Pulmonary artery endothelial cell (primary cell): ENCODE data around the gene DEPDC7. TPM values are rescaled to one million over a fixed set of nuclear protein-coding genes. Genes with fewer than 3 reads are reported as not detected.

ENCODE experiments used
- DNase-seq: peaks from one replicate; pipeline ENCODE4 v3.0.0-alpha.2; 2011; ENCODE audit warnings: low read depth, low spot score
- total RNA-seq: library from RNA; depleted of rRNA; stranded (reverse); fragments of >200 nt; gene quantifications from 2 replicates; pipeline ENCODE4 v1.2.3, GENCODE V29; 2014

The DEPDC7 gene
- total RNA-seq, 1 donor from 2014 or later, result 0.13 TPM

DNA sequence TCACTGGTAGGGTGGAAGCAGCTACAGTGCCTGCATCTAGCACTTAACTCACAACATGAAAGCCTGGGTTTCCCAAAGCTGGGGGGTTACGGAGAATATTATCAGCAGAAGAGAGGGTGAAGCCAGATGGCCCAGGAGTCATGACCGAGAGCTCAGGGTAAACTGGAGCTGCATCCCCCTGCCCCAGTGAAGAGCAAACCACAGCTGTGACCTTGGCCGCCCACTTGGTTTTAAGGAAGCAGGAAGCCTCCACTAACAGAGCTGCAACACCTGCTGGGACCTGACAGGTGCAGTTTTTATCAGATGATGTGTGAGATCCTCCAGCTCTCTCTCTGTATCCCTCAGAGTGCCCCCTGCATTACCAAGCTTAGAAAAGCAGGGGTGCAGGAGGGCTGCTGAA lies 44.6 kb downstream of the DEPDC7 start:
- DNase-seq, result no peak

DNA sequence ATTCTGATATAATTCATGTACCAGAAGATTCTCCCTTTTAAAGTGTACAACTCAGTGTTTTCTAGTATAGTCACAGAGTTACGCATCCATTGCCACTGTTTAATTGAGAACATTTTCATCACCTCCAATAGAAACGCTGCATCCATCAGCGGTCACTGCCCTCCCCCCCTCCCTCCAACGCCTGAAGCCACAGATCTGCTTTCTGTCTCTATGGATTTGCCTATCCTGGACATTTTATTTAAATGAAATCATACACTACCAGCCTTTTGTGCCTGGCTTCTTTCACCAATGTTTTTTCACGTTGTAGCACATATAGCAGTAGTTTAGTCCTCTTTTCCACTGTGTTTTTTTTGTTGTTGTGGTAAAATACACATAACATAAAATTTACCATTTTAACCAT lies 46.5 kb downstream of the DEPDC7 start:
- no peak for DNase-seq

DNA sequence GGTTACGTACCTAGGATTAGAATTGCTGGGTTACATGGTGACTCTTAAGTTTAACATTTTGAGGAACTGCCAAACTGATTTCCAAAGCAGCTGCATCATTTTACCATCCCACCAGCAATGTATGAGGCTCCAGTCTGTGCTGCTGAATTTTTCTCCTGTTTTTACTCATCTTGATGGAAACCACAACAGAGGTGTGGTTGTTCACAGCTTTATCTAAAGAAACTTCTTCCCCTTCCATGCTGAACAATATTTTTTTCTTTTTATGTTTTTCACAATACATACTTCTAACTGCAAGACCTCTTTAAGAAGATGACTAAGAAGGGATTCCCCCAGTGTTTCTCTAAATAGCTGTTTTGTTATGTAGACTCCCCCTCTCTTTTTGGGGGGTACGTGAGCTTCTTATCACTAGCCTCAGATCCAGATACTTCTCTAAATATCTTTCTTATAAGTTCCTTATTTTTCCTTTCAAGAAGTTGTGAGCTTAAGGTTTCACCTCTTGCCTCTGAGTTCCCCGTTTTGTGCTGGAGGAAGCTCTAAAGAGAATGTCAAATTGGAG lies 47.7 kb downstream of the DEPDC7 start:
- no peak for DNase-seq

DNA sequence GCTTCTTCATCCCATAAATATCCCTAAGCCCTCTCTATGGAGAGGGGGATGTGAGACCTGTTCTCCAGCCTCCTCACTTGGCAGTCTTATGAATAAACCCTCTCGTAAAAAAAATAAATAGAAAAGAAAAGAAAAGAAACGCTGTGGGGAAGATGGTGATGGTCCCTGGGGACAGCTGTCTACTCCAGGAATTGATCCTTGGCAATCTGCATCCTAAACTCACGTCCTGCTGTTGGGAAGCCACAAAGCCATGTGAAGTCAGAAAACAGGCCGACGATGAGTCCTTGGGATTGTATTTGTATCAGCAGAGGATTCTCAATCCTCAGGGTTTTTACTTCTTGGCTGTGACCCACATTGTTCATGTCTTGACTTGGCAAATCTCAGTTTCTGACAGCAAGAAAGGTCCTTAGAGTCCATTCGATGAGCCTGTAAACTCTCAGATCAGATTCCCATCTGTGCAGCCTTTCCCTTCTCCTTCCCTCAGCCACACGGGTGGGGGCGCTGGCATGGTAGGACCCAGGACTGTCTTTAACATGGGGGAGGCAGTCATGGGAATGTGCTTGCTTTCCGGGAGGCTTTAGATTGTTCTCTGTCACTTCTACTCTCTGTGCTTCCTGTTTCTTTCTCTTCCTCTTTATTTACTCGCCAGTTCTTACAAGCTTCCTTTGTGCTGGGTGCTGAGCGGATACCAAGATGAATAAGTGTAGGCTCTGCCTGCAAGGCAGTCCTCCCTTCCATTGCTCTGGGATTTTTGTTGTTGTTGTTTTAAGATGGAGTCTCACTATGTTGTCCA lies 48.6 kb downstream of the DEPDC7 start:
- no peak for DNase-seq

DNA sequence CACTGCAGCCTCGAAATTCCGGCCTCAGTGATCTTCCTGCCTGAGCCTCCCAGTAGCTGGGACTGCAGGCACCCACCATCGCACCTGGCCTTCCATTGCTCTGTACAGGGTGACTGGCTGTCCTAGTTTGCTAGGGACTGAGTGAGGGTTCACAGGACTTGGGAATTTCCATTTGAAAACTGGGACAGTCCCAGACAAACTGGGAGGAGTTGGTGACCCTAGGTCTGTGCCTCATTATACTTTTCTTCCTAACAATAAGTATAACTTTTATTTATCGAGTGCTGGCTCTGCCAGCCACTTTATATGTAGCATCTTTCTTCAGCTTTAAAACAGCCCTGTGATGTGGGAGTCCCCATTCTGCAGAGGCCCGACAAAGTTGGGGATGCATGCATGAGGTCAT lies 49.2 kb downstream of the DEPDC7 start:
- no peak for DNase-seq

DNA sequence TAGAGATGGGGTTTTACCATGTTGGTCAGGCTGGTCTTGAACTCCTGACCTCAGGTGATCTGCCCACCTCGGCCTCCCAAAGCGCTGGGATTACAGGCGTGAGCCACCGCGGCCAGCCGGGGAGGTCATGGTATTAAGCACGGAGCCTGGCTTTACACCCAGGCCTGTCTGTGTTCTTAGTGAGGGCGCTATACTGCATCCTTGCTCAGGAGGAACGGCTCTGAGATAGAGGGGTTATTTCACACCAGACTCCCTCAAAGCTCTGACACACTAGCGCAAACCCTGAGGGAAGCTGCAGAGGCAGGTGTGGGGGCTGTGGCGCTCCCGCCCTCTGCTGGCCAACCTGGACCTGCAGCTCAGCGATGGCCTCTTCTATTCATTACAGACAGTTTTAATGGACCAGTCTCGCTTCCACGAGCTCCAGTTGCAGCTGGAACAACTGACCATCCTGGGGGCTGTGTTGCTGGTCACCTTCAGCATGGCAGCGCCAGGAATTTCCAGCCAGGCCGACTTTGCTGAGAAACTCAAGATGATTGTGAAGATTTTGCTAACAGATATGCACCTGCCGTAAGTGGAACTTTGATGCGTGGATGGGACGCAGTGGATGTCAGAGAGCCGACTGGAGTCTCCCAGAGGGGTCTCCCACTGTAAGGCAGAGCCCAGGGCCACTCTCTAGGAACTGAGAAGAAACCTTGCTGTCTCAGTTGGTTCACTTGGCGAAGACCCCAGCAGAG lies 49.9 kb downstream of the DEPDC7 start:
- peak; percentile 27 for DNase-seq

DNA sequence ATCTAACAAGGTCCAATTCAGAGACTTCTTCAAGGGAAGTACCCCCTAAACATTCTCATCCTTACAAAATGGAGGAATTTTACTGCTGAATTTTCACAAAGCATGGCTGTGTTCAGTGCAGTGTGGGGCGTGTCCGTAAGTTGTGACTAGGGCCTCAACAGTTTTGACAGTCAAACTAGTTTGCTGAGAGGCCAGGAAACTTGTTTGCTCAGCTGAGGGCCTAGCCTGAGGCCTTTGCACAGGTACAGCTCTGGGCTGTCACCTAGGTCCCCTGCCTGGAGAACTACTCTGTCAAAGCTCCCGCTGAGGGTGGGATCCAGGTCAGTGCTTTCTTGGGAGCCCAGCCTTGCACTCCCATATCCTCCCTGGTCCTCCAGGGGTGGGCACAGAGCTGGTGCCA lies 51.6 kb downstream of the DEPDC7 start:
- no peak for DNase-seq

DNA sequence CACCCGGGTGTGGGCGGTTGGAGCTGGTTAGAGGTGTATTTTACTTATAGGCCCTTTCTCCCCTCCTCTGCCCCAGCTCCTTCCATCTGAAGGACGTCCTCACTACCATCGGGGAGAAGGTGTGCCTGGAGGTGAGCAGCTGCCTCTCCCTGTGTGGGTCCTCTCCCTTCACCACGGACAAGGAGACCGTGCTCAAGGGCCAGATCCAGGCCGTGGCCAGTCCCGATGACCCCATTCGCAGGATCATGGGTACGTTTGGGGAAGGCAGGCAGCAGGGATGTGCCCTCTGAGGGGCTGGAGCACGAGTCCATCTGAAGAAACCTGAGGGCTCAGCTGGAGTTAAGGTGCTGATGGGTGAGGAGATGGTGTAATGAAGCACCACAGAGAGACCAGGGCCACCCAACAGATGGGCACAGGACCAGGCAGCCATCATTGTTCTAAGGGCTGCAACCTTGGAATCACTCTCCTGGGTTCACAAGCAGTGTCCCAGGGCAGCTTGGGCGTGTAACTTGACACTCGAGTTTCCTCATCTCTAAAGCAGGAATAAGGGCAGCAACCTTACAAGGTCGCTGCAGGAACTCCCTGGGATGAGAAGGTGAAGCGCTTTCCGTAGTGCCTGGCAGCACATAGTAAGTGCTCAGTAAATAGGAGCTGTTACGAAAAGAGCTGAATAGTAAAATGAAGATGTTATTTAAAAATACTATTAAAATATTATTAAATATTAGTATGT lies 53.1 kb downstream of the DEPDC7 start:
- DNase-seq, result no peak

DNA sequence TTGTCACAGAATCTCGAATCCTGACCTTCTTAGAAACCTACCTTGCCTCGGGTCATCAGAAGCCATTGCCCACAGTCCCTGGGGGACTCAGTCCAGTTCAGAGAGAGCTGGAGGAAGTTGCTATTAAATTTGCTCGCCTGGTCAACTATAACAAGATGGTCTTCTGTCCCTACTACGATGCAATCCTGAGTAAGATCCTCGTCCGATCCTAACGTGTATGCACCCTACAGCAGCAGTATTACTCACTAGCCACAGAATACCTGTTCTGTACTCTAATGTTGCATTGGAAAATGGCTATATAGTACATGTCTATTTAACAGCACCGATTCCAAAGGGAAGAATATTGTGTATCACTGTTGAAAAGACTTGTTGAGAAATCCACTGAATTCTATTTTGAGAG lies 56.8 kb downstream of the DEPDC7 start:
- no peak for DNase-seq

Other genes starting within 250 kb of the DEPDC7 start
- not detected in 2 replicates for gene CCDC73, start 221.2 kb upstream of the DEPDC7 start, total RNA-seq
- gene PRRG4, start 186.0 kb upstream of the DEPDC7 start, total RNA-seq, result 0.07 and 0.49 TPM in 2 replicates
- 15.3 and 17.1 TPM in 2 replicates for gene QSER1, start 123.1 kb upstream of the DEPDC7 start, total RNA-seq
- 13.4 and 14.8 TPM in 2 replicates for gene TCP11L1, start 23.7 kb downstream of the DEPDC7 start, total RNA-seq
- 34.2 and 39.3 TPM in 2 replicates for gene CSTF3, start 145.6 kb downstream of the DEPDC7 start, total RNA-seq
- 66.9 and 74.5 TPM in 2 replicates for gene HIPK3, start 241.5 kb downstream of the DEPDC7 start, total RNA-seq